GM19467 (cell line): Measurements from ENCODE around the gene LPP.

Experiments
- ATAC-seq: cut with Tn5 transposase; IDR thresholded peaks from one replicate; pipeline ENCODE4 v1.9.1; 2021; ENCODE audit warnings: mild to moderate bottlenecking, moderate library complexity; ENCODE audit not compliant: unreplicated experiment

Gene LPP

GRCh38 chr3:188926741-188927511, 773.0 kb downstream of the LPP start:
- ATAC-seq = no peak

- ATAC-seq = no peak
Measured at GRCh38 chr3:188927971-188928370, 774.0 kb downstream of the LPP start.

GRCh38 chr3:188929137-188929536, 775.2 kb downstream of the LPP start:
- no peak for ATAC-seq

GRCh38 chr3:188931036-188931435, 777.1 kb downstream of the LPP start:
- ATAC-seq = no peak

GRCh38 chr3:188931531-188931930, 777.6 kb downstream of the LPP start:
- ATAC-seq = no peak

GRCh38 chr3:188934989-188935388, 781.0 kb downstream of the LPP start:
- ATAC-seq = no peak

- ATAC-seq = no peak
Measured at GRCh38 chr3:188936597-188937107, 782.7 kb downstream of the LPP start.

- ATAC-seq = no peak
Measured at GRCh38 chr3:188937389-188937788, 783.4 kb downstream of the LPP start.

GRCh38 chr3:188938999-188939398, 785.0 kb downstream of the LPP start:
- ATAC-seq = no peak

- no peak for ATAC-seq
Measured at GRCh38 chr3:188939814-188940572, 786.0 kb downstream of the LPP start.
